Astrocyte (in vitro differentiated cells and primary cell): ENCODE measurements around the gene AQP12B. TPM values are rescaled to one million over a fixed set of nuclear protein-coding genes. Genes with fewer than 3 reads are reported as not detected.

Experiments used
- DNase-seq: peaks from one replicate; pipeline ENCODE4 v3.0.0-alpha.2; 2010; ENCODE audit warnings: low read depth
- FAIRE-seq: peaks from 2 replicates; lab custom pipeline; 2011; peaks lifted over from hg19 to GRCh38; lab: Jason Lieb, UNC
- H2AFZ ChIP-seq: 2 replicates; pipeline ENCODE4 v1.6.0; 2012; ENCODE audit warnings: low read depth, low read length, inconsistent platforms
- H3K27ac ChIP-seq: 2 replicates; pipeline ENCODE4 v1.5.1; 2011; ENCODE audit warnings: low read depth, low read length, inconsistent platforms
- H3K27me3 ChIP-seq: 2 replicates; pipeline ENCODE4 v1.6.0; 2011; ENCODE audit warnings: low read length, inconsistent platforms; ENCODE audit not compliant: insufficient read depth
- H3K36me3 ChIP-seq: 2 replicates; pipeline ENCODE4 v1.5.1; 2011; ENCODE audit warnings: low read length, inconsistent platforms; ENCODE audit not compliant: insufficient read depth
- H3K4me1 ChIP-seq: 2 replicates; pipeline ENCODE4 v1.5.1; 2011; ENCODE audit warnings: low read length, inconsistent platforms; ENCODE audit not compliant: insufficient read depth
- H3K4me2 ChIP-seq: 2 replicates; pipeline ENCODE4 v1.6.0; 2012; ENCODE audit warnings: low read length, inconsistent platforms
- H3K4me3 ChIP-seq: 2 replicates; pipeline ENCODE4 v1.5.1; 2011; ENCODE audit warnings: low read depth, mild to moderate bottlenecking, low read length, inconsistent platforms; ENCODE audit not compliant: insufficient read depth
- H3K79me2 ChIP-seq: 2 replicates; pipeline ENCODE4 v1.6.0; 2012; ENCODE audit warnings: mild to moderate bottlenecking, low read length, inconsistent platforms; ENCODE audit not compliant: insufficient read depth
- H3K9ac ChIP-seq: 2 replicates; pipeline ENCODE4 v1.6.0; 2012; ENCODE audit warnings: mild to moderate bottlenecking, low read length, inconsistent platforms
- H3K9me3 ChIP-seq: 2 replicates; pipeline ENCODE4 v1.5.1; 2012; ENCODE audit warnings: low read depth, mild to moderate bottlenecking, low read length, inconsistent platforms; ENCODE audit not compliant: insufficient read depth
- H4K20me1 ChIP-seq: 2 replicates; pipeline ENCODE4 v1.6.0; 2012; ENCODE audit warnings: low read length, inconsistent platforms; ENCODE audit not compliant: insufficient read depth
- H3K27ac Mint-ChIP-seq: one replicate; pipeline ENCODE4 v1.8.0; 2021; ENCODE audit warnings: mild to moderate bottlenecking, mixed read lengths; ENCODE audit not compliant: unreplicated experiment
- H3K27me3 Mint-ChIP-seq: one replicate; pipeline ENCODE4 v1.8.0; 2021; ENCODE audit warnings: low read depth, mixed read lengths; ENCODE audit not compliant: unreplicated experiment
- H3K36me3 Mint-ChIP-seq: one replicate; pipeline ENCODE4 v1.8.0; 2021; ENCODE audit warnings: low read depth, mixed read lengths; ENCODE audit not compliant: unreplicated experiment
- H3K4me1 Mint-ChIP-seq: one replicate; pipeline ENCODE4 v1.8.0; 2021; ENCODE audit warnings: low read depth, mixed read lengths; ENCODE audit not compliant: unreplicated experiment
- H3K4me3 Mint-ChIP-seq: one replicate; pipeline ENCODE4 v1.8.0; 2021; ENCODE audit warnings: mild to moderate bottlenecking, moderate library complexity, mixed read lengths; ENCODE audit not compliant: unreplicated experiment
- H3K9me3 Mint-ChIP-seq: one replicate; pipeline ENCODE4 v1.8.0; 2021; ENCODE audit warnings: mild to moderate bottlenecking, mixed read lengths; ENCODE audit not compliant: unreplicated experiment
- CTCF ChIP-seq: IDR thresholded peaks from 2 replicates; pipeline ENCODE4 v1.5.1; 2011; ENCODE audit warnings: low read depth, mild to moderate bottlenecking, inconsistent platforms, low read length, moderate library complexity; ENCODE audit not compliant: insufficient read depth
- EZH2 ChIP-seq: IDR thresholded peaks from 2 replicates; pipeline ENCODE4 v1.6.1; 2012; ENCODE audit warnings: mild to moderate bottlenecking, low read length, inconsistent platforms; ENCODE audit not compliant: insufficient read depth
- total RNA-seq: library from RNA; stranded (reverse); gene quantifications from 2 replicates; pipeline ENCODE4 v1.2.1, GENCODE V29; 2021

The AQP12B gene
- total RNA-seq, 1 donor from 2014 or later, result not detected

- H3K9me3 Mint-ChIP-seq, result peaks cover 3% of the 10 kb centered on the region
- no peak overlapping the region for H3K4me3 Mint-ChIP-seq
- no peak overlapping the region for H3K4me3 ChIP-seq
- no peak overlapping the region for H2AFZ ChIP-seq
- H4K20me1 ChIP-seq, result no peaks in the 10 kb centered on the region
- FAIRE-seq (no peak), DNase-seq (no peak)
- H3K4me2 ChIP-seq, result no peak overlapping the region
- H3K36me3 ChIP-seq, result no peaks in the 10 kb centered on the region
- no peaks in the 10 kb centered on the region for H3K4me1 Mint-ChIP-seq
- H3K27me3 ChIP-seq, result no peaks in the 10 kb centered on the region
- peaks cover 12% of the 10 kb centered on the region for H3K27me3 Mint-ChIP-seq
- H3K9ac ChIP-seq, result no peak overlapping the region
- TF ChIP-seq CTCF, result no peak
- TF ChIP-seq EZH2, result no peak
- H3K36me3 Mint-ChIP-seq, result no peaks in the 10 kb centered on the region
- no peak overlapping the region for H3K27ac Mint-ChIP-seq
- no peak overlapping the region for H3K27ac ChIP-seq
- H3K79me2 ChIP-seq, result no peaks in the 10 kb centered on the region
- H3K9me3 ChIP-seq, result peaks cover 6% of the 10 kb centered on the region
- H3K4me1 ChIP-seq, result peaks cover 8% of the 10 kb centered on the region
Measured at GRCh38 chr2:240627736-240628506, 54.8 kb downstream of the AQP12B start.

- Histone ChIP-seq H4K20me1 (no peaks in the 10 kb centered on the region), H3K9ac (no peak overlapping the region), H3K4me1 (peaks cover 8% of the 10 kb centered on the region), H3K4me3 (no peak overlapping the region), H3K9me3 (no peaks in the 10 kb centered on the region), H2AFZ (no peak overlapping the region), H3K36me3 (no peaks in the 10 kb centered on the region), H3K27me3 (no peaks in the 10 kb centered on the region), H3K27ac (no peak overlapping the region), H3K4me2 (no peak overlapping the region), H3K79me2 (no peaks in the 10 kb centered on the region)
- FAIRE-seq, result no peak
- H3K4me3 Mint-ChIP-seq, result no peak overlapping the region
- DNase-seq, result no peak
- TF ChIP-seq CTCF (no peak), EZH2 (no peak)
- no peaks in the 10 kb centered on the region for H3K9me3 Mint-ChIP-seq
- H3K4me1 Mint-ChIP-seq, result peaks cover under 1% of the 10 kb centered on the region
- no peak overlapping the region for H3K27ac Mint-ChIP-seq
- peaks cover 11% of the 10 kb centered on the region for H3K27me3 Mint-ChIP-seq
- H3K36me3 Mint-ChIP-seq, result no peaks in the 10 kb centered on the region
Measured at GRCh38 chr2:240626531-240627300, 56.0 kb downstream of the AQP12B start.

Other genes with a start within 250 kb of the AQP12B start
- gene GPC1, start 247.2 kb downstream of the AQP12B start, total RNA-seq, result 252 and 299 TPM in 2 replicates
- gene ANKMY1, start 124.9 kb downstream of the AQP12B start, total RNA-seq, result 6.9 and 7.2 TPM in 2 replicates
- 3.2 and 4.1 TPM in 2 replicates for gene DUSP28, start 122.5 kb downstream of the AQP12B start, total RNA-seq
- gene RNPEPL1, start 114.4 kb downstream of the AQP12B start, total RNA-seq, result 22.7 and 25.2 TPM in 2 replicates
- gene CAPN10, start 96.2 kb downstream of the AQP12B start, total RNA-seq, result 22.7 and 24.9 TPM in 2 replicates
- 0.72 and 0.82 TPM in 2 replicates for gene GPR35, start 57.4 kb downstream of the AQP12B start, total RNA-seq
- not detected in 2 replicates for gene AQP12A, start 9.0 kb upstream of the AQP12B start, total RNA-seq
- 20.3 and 51.2 TPM in 2 replicates for gene KIF1A, start 137.3 kb upstream of the AQP12B start, total RNA-seq
- not detected in 2 replicates for gene AGXT, start 185.9 kb upstream of the AQP12B start, total RNA-seq
- 0.43 and 0.59 TPM in 2 replicates for gene MAB21L4, start 213.3 kb upstream of the AQP12B start, total RNA-seq
- not detected in 2 replicates for gene CROCC2, start 223.5 kb upstream of the AQP12B start, total RNA-seq